Effector memory CD4-positive, alpha-beta T cell (primary cell): Measurements from ENCODE around the gene ITGA1.

Experiments
- DNase-seq, 3 donors: peaks; one replicate each; pipeline ENCODE4 v3.0.0-alpha.2; 2020
- H3K27ac ChIP-seq: 2 replicates; pipeline ENCODE4 v1.7.0; 2013; ENCODE audit warnings: mild to moderate bottlenecking, low read length, moderate library complexity; ENCODE audit not compliant: insufficient read depth, poor library complexity, severe bottlenecking
- H3K27me3 ChIP-seq: replicated peaks from 2 replicates; pipeline ENCODE4 v1.7.0; 2013; ENCODE audit warnings: mild to moderate bottlenecking, low read length; ENCODE audit not compliant: insufficient read depth, control insufficient read depth, poor library complexity, severe bottlenecking
- H3K36me3 ChIP-seq: 2 replicates; pipeline ENCODE4 v1.7.0; 2013; ENCODE audit warnings: mild to moderate bottlenecking, low read length, moderate library complexity; ENCODE audit not compliant: control insufficient read depth, insufficient read depth
- H3K4me1 ChIP-seq: 2 replicates; pipeline ENCODE4 v1.7.0; 2013; ENCODE audit warnings: low read length, mild to moderate bottlenecking; ENCODE audit not compliant: control insufficient read depth, insufficient read depth, poor library complexity, severe bottlenecking
- H3K4me3 ChIP-seq: 2 replicates; pipeline ENCODE4 v1.7.0; 2013; ENCODE audit warnings: low read length, low read depth, mild to moderate bottlenecking; ENCODE audit not compliant: insufficient read depth, poor library complexity, severe bottlenecking
- H3K9me3 ChIP-seq: 2 replicates; pipeline ENCODE4 v1.7.0; 2013; ENCODE audit warnings: mild to moderate bottlenecking, low read length, moderate library complexity; ENCODE audit not compliant: control insufficient read depth

Gene ITGA1

DNA sequence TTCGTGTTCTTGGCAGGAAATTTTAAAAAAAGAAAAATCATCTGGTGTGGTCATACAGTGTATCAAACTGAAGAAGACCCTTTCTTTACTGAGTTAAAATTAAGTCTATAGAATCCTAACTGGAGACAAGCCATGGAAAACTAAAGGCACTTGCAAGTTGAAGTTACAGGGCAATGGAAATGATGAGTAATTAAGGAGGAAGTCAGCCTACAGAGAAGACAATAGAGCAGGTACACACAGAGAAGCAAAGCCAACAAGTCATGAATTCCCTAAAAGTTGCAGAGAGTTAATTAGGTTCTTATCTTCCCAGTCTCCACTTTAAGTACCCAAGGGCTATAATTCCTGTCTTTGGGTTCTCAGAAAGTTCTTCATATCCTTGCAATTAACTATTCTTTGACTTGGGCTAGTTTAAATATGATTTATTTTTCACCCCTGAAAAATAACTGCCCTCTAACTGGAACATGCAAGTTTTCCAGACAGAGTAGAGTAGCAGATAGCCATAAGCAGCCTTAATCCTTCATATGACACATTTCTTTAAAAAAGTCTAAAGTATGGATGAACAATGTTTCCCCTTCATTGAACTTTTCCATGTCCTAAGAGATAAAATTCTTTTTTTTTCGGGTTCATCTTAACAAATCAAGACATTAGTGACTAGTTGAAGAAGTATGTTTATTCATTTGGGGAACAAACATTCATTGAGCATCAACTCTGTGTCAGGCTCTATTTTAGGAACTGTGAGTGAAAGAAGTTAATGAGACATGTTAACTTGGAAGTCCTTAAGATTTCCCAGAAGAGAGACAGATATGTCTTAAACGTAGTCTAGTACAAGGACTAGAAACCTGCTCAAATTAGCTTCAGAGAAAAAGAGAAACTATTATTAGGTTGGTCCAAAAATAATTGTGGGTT lies 196.3 kb downstream of the ITGA1 start:
- Histone ChIP-seq H3K9me3 (no peaks in the 10 kb centered on the region), H3K27ac (no peak overlapping the region), H3K36me3 (no peaks in the 10 kb centered on the region), H3K4me1 (peaks cover 4% of the 10 kb centered on the region), H3K27me3 (no peaks in the 10 kb centered on the region), H3K4me3 (no peak overlapping the region)
- DNase-seq, result no peak

DNA sequence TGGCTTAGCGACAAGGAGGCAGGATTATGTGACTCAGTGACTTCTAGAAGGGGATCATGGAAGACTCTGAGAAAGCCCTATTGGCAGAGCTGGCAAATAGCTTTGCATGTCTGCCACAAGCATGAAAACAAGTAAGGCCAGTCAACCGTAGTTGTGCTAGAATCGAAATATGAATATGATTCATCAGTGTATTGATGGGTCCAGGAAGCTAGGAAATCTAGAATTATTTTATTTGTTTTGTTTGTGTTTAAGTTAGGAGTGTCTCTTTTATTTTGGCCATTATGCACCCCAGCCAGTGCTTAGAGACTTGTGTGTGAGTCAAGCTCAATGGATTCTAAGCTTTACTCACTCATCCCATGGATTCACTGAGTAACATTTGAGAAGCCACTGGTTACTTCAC lies 197.6 kb downstream of the ITGA1 start:
- no peak for DNase-seq
- Histone ChIP-seq H3K27me3 (no peaks in the 10 kb centered on the region), H3K9me3 (no peaks in the 10 kb centered on the region), H3K4me3 (no peak overlapping the region), H3K4me1 (peaks cover 16% of the 10 kb centered on the region), H3K36me3 (no peaks in the 10 kb centered on the region), H3K27ac (no peak overlapping the region)

DNA sequence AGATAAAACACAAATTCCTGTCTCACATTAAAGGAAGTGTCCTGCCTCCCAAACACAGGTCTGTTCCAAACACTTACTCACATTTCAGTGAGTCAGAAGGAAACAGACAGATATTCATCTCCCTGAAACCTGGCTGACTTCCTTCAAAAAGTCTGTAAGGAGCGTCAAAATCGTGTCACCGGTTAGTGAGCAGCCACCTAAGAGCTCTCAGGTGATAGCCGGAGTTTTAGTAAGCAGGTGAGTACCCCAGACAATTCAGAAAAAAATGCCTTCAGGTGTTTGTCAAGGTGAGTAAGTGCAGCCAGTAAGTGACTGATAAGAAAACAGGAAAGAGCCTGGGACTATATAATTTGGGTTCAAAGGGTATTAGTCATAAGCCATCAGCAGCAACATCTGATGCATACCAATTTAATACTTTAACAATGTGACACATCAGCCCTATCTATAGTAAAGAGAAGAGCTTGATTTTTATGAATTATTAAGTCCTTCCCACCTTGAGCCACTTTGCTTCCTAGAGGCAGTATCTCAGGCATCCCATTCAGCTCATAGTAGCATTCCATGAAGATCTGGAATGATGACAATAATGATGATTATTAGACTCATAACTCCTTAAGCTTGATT lies 200.1 kb downstream of the ITGA1 start:
- no peak overlapping the region for H3K4me3 ChIP-seq
- no peaks in the 10 kb centered on the region for H3K9me3 ChIP-seq
- no peak for DNase-seq
- no peaks in the 10 kb centered on the region for H3K36me3 ChIP-seq
- peaks cover 16% of the 10 kb centered on the region for H3K4me1 ChIP-seq
- H3K27me3 ChIP-seq, result no peaks in the 10 kb centered on the region
- no peak overlapping the region for H3K27ac ChIP-seq

DNA sequence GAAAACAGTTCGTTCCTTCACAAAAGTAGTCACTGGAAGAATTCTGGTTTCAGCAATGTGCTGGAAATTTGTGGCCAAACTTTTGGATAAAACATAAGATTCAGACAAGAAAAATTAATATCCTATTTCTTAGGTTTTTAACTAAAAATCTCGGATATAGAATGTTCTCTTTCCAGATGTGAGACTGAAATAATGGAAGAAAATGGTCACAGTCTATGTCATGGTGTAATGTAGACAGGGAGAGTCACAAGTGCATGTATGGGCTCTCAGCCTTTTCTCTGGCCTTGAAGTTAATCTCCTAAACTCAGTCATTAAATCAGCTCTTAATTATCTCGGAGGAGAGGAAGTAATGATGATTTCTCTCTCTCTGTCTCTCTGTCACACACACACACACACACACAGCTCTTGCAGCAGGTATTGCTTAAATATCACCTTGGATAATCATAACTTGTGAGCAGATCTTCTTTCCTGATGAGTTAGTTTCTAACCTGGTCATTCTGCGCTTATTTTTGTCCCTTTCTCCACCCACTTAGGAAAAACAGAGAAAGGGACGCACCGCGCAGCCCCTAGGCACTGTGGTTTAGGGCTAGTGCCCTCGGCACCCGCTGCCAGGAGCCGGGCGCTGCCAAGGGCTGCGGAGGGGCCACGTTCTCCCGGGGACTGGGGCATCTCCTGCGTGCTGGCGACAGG lies 200.8 kb downstream of the ITGA1 start:
- DNase-seq, result no peak
- H3K4me1 ChIP-seq, result peaks cover 16% of the 10 kb centered on the region
- no peak overlapping the region for H3K27ac ChIP-seq
- no peaks in the 10 kb centered on the region for H3K27me3 ChIP-seq
- H3K4me3 ChIP-seq, result peak overlapping the region; percentile 77
- H3K9me3 ChIP-seq, result no peaks in the 10 kb centered on the region
- no peaks in the 10 kb centered on the region for H3K36me3 ChIP-seq

DNA sequence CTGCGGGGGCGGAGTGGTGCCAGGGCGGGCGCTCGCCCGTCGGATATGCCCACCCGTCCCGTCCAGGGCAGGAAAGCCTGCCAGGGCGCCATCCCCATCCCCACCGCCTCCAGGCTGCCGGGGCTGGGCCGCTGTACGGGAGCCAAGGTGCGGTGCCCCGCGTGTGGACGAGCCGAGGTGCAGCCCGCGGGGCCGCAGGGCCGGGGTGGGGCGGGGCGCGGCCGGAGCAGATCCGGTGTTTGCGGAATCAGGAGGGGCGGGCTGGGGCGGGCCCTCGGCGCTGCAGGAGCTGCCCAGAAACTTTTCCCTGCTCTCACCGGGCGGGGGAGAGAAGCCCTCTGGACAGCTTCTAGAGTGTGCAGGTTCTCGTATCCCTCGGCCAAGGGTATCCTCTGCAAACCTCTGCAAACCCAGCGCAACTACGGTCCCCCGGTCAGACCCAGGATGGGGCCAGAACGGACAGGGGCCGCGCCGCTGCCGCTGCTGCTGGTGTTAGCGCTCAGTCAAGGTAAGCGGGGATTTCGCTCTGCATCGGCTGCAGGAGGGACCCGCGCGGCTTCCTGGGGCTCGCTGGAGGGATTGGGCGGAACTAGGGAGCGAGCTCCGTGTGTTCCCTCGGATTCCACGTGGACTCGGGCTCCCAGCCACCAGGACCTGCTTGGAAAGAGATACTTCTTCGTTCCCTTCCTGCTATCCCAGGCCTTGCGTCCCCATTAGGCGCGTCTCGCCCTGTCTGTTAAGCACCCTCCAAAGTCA lies 201.5 kb downstream of the ITGA1 start, which contains the start of gene ITGA2:
Gene ITGA2, plus strand, starts transcription at position 328 of the 756 bp plus-strand sequence. Its CDS starts 117 bp downstream, at position 445.
- Histone ChIP-seq H3K4me3 (peak within 1 kb of the TSS; percentile 77), H3K27ac (no peak within 1 kb of the TSS), H3K9me3 (no peaks in the 10 kb centered on the region), H3K36me3 (no peaks in the 10 kb centered on the region), H3K27me3 (no peaks in the 10 kb centered on the region), H3K4me1 (peaks cover 16% of the 10 kb centered on the region)
- DNase-seq, result peak in 1 of 3 donors; percentile 0

DNA sequence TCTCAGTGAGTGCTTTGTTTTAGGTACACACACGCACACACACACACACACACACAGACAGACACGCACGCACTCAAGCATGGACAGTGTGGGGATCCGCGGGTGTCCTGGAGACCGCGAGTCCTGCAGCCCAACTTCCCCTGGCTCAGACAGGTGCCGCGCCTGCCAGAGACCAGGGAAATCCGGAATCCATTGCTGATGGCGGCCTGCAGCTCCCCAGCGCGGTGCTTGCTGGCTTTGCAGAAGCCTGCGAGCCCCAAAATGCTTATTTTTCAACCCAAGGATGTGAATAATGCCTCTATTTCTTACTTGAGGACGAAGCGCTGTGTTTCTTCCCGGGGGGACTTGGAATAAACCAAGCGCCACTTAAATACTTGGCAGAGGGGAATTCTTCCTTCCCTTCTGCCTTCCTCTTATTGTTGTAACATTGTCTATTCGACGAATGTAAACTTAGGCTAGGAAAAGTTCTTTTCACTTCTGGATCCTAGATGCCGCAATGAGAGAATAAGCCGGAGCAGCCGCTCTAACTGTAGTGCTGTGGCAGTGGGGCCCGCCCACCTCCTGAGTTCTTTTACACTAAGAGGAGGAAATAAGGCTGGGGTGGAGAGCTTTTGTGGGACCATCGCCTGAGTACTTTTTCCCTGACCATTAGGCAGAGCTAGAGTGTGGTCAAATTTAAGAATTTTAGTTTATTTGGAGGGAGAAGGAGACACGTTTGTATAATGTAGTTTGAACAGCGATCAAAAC lies 202.2 kb downstream of the ITGA1 start:
- peak in 2 of 3 donors; percentile 4 to 12 for DNase-seq
- Histone ChIP-seq H3K9me3 (no peaks in the 10 kb centered on the region), H3K27ac (no peak overlapping the region), H3K4me1 (peaks cover 16% of the 10 kb centered on the region), H3K36me3 (no peaks in the 10 kb centered on the region), H3K4me3 (peak overlapping the region; percentile 77), H3K27me3 (no peaks in the 10 kb centered on the region)

DNA sequence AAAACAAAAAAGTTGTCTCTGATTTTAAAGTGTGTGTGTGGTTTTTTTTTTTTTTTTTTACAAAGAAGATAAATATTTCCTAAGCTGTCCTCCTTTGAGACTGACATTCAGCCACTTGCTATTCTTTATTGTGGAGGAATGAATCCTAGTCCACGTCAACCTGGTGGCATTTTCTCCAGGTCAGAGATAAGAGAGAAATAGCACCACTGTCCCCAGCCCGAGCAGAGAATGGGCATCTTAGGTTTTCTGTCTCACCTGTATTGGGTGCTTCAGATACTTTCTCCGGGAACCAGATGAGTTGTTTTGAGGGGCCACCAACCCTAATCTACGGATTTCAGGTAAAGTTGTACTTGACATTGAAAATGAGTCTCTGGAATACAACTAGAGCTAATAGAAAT lies 202.8 kb downstream of the ITGA1 start:
- H3K27me3 ChIP-seq, result no peaks in the 10 kb centered on the region
- no peak overlapping the region for H3K4me3 ChIP-seq
- no peak overlapping the region for H3K27ac ChIP-seq
- H3K4me1 ChIP-seq, result peaks cover 16% of the 10 kb centered on the region
- H3K9me3 ChIP-seq, result no peaks in the 10 kb centered on the region
- H3K36me3 ChIP-seq, result no peaks in the 10 kb centered on the region
- DNase-seq, result no peak

DNA sequence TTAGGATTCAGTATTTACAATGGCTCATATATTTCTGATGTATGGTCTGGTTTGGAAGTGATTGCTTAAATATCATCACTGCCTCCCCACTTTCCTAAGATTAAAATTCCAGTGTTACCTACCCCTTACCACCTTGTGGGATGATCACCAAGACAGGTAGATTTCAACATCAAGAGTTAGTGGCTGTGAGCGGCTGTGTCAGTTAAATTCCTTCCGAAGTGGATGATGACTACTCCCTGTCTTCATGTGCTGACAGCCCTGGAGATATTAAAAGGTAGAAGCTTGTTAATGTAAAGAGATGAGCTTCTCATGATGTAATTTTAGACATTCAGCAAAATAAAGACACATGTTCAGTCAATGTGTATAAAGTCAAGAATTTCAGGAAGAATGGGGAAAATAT lies 205.7 kb downstream of the ITGA1 start:
- Histone ChIP-seq H3K27me3 (no peaks in the 10 kb centered on the region), H3K27ac (no peak overlapping the region), H3K4me3 (no peak overlapping the region), H3K4me1 (peaks cover 16% of the 10 kb centered on the region), H3K36me3 (no peaks in the 10 kb centered on the region), H3K9me3 (no peaks in the 10 kb centered on the region)
- no peak for DNase-seq

DNA sequence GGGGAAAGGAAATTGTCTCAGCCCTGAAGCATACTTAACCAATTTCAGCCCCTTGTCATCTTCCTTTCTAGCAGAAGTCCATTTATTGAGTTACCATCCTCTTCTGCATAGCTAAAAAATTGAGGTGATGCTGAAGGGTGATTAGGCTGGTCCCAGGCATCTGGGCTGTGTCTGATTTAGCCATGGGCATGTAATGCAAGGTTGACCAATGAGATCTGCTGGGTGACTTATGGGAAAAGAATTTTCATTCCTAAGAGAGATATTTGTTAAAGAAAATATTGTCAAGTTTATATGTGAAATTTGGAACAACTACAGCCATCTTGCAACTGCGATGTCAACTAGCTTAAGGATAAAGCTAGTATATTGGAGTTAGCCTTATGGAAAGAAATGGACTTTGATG lies 206.6 kb downstream of the ITGA1 start:
- H3K36me3 ChIP-seq, result no peaks in the 10 kb centered on the region
- H3K9me3 ChIP-seq, result no peaks in the 10 kb centered on the region
- DNase-seq, result no peak
- peaks cover 9% of the 10 kb centered on the region for H3K4me1 ChIP-seq
- H3K27me3 ChIP-seq, result no peaks in the 10 kb centered on the region
- H3K27ac ChIP-seq, result no peak overlapping the region
- no peak overlapping the region for H3K4me3 ChIP-seq
